GM18861 (cell line): ENCODE measurements around the gene FSTL5.

Source experiments
- ATAC-seq: cut with Tn5 transposase; IDR thresholded peaks from one replicate; pipeline ENCODE4 v1.9.1; 2021; ENCODE audit not compliant: unreplicated experiment

Gene FSTL5

DNA sequence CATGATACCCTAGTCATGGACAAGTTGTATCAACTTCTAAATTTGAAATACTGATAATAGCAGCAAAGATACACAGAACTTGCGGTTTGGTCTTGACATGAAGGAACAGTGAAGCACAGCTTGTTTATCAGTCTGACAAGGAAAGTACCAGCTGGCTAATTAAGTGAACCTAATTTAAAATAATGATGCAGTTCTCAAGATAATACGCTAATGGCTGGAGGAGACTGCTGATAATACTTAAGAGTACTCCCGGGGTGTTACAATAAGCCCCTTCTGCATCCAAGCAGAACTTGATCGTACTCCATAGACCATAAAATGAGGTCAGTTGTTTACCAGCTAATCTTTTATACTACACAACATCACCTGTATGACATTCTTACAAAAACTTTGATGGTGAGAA lies 697.5 kb downstream of the FSTL5 start:
- ATAC-seq: no peak

- ATAC-seq: no peak
Measured at GRCh38 chr4:161463436-161463835, 700.4 kb downstream of the FSTL5 start.

- no peak for ATAC-seq
Measured at GRCh38 chr4:161457906-161458305, 705.9 kb downstream of the FSTL5 start.

- ATAC-seq: no peak
Measured at GRCh38 chr4:161457311-161457710, 706.5 kb downstream of the FSTL5 start.

GRCh38 chr4:161454860-161455259 lies 708.9 kb downstream of the FSTL5 start:
- ATAC-seq: no peak

GRCh38 chr4:161448550-161449180 lies 715.1 kb downstream of the FSTL5 start:
- no peak for ATAC-seq

DNA sequence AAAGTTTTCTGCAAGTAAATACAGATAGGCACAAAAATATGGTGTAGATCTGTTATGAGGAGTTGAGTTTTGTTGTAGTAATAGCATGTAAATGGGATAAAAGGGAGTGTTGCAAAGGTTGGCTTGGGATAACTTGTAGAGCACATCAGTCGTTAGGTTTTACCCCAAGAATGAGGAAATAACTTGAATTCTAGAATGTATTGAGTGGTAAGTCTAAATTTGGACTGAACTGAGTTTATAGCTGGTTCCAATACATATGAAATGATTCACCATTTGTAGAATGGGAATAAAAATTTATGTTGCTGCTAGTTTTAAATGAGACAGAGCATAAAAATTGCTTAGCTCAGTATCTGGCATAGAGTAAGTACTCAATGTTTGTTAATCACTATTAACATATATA lies 719.2 kb downstream of the FSTL5 start:
- no peak for ATAC-seq

- no peak for ATAC-seq
Measured at GRCh38 chr4:161442921-161443320, 720.9 kb downstream of the FSTL5 start.

DNA sequence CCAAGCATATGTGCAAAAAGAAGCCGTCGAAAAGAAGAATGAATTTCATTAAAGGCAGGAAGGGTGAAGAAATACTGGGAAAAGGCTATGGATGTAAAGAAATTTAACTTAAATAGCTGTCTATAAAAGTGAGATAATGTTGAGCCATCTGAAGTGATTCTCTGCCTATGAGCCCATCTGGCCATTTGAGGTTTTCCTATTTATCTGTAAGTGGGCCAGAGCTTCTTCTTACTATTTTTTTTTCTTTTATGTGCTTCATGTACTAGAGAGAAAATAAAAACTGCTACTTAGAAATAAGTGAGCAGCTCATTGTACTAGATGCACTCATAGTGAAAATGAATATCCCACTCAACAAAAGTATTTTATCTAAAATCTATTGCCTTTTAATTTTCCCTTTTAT lies 725.7 kb downstream of the FSTL5 start:
- ATAC-seq: no peak

DNA sequence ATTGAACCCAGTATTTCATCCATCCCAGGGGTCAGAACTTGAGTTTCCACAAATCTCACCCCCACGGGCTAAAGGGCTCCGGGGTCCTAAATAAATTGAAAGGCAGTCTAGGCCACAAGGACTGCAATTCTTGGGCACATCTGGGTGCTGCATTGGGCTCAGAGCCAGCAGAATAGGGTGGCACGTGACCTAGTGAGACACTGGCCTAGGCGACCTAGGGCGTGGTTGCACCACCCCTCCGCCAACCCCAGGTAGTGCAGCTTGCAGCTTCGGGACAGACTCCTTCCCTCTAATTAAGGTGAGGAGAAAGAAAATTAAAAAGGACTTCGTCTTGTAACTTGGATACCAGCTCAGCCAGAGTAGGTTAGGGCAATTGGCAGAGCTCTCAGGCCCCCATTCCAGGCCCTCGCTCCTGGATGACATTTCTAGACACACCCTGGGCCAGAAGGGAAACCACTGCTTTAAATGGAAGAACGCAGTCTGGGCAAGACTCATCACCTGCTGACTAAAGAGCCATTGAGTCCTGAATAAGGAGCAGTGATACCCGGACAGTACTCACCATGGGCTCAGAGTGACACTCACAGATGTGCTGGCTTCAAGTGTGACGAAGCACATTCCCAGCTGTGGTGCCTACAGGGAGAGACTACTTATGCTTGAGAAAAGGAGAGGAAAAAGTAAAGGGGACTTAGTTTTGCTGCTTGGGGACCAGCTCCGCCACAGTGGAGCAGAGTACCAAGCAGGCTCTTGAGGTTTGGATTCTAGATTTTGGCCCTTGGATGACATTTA lies 735.4 kb downstream of the FSTL5 start:
- ATAC-seq: no peak

DNA sequence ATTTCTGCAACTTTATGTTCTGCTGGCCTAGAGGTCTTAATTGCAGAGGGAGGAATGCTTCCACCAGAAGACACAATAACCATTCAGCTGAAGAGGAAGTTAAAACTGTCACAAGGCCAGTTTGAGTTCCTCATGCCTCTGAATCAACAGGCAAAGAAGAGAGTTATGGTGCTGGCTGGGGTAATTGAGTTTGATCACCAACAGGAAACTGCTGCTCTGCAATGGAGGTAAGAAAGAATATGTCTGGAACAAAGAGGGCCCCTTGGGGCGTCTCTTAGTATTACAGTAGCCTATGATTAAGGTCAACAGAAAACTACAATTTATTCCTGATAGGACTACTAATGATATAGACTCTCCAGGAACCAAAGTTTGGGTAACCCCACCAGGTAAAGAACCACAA lies 744.0 kb downstream of the FSTL5 start:
- peak; percentile 70 for ATAC-seq

GRCh38 chr4:161411901-161412300 lies 751.9 kb downstream of the FSTL5 start:
- ATAC-seq: no peak

DNA sequence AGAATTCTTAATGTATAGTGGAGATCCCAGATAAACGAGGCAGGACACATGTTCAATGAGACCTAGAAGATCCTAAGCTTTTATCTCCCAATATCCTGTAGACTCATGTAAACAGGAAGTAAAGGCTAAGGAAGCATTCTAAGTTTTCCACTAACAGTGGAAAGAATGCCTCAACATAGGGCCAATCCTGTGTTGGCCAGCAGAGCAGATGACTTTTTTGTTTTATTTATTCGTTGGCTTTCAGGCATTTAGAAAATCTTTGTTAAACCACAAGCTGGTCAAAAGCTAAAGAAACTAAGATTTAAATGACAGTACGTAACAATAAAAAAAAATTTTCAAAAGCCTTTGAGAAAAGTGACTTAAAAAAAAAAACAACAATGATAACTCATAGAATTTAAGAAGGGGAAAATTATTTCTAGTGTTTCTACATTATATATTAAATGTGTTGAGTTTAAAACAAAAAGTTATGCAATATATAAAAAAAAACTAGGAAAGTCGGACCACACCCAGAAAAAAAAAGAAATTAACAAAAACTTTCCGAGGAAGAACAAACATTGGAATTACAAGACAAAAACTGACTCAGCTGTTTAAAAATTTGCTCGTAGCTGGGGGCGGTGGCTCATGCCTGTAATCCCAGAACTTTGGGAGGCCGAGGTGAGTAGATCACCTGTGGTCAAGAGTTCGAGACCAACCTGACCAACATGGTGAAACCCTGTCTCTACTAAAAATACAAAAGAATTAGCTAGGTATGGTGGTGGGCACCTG lies 759.3 kb downstream of the FSTL5 start:
- ATAC-seq: no peak

DNA sequence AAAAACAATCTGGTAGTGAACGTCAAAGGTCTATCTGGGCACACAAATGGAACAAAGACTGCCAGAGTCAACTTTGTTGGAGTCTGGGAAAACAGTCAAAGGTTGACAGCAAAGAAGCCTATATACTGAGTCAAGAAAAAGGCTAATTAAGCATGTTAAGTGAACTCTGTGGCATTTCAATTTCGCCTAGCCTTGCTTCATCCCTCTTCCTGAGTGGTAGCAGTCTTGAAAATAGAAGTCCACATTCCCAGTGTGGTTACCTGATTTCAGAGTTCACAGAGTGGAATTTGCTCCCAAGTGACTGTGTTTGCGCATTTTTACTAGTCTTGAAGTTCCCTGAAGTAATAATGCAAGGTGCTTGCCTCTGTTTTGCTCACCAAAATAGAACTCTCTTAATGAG lies 760.0 kb downstream of the FSTL5 start:
- ATAC-seq: no peak

- no peak for ATAC-seq
Measured at GRCh38 chr4:161393602-161394001, 770.2 kb downstream of the FSTL5 start.

DNA sequence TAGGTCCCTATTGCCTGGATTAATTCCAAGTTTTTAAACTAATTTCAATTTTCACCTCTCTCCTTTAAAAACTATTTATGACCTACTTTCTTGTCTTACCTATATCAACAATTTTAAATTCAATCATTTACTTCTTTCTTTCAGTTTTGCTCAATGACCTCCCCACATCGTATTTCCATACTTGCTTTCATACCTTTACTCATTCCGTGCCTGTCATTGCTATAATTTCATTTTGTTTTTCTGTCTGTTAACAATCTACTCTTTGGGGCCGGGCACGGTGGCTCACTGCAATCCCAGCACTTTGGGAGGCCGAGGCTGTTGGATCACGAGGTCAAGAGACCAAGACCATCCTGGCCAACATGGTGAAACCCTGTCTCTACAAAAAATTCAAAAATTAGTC lies 781.1 kb downstream of the FSTL5 start:
- no peak for ATAC-seq

DNA sequence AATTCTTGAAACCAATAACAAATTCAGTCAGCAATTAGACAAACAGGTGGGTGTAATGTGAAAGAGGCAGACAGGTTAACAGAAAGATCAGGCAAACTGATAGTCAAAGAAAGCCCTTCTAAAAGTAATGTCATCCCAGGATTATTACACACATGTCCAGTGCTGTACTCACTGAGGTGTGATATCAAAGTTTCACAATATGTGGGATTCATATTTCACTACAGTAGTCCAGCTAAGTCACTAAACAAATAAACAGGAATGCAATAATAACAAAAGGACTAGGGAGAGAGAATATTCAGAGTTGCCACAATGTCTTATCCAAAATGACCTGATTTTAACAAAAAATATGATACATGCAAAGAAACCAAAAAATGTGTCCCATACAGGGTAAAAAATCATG lies 787.5 kb downstream of the FSTL5 start:
- no peak for ATAC-seq

- ATAC-seq: no peak
Measured at GRCh38 chr4:161364681-161365080, 799.1 kb downstream of the FSTL5 start.

DNA sequence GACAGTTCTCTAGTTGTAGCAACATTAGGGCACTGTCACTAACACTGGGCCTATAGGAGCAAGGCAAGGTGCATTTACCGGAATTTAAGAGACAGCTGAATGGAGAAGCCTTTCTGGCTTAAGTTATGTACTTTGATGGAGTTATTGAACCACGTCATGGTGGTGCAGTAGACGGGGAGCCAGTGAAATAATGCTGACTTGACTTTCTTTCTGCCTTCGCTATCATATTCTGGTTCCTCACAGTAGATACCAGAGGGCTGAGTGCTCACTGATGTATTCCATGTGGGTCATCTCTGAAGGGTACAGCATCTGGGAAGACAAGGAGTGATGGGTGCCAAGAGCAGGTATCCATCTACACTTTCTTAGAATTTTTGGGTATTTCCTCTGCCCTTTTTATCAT lies 802.8 kb downstream of the FSTL5 start:
- no peak for ATAC-seq

DNA sequence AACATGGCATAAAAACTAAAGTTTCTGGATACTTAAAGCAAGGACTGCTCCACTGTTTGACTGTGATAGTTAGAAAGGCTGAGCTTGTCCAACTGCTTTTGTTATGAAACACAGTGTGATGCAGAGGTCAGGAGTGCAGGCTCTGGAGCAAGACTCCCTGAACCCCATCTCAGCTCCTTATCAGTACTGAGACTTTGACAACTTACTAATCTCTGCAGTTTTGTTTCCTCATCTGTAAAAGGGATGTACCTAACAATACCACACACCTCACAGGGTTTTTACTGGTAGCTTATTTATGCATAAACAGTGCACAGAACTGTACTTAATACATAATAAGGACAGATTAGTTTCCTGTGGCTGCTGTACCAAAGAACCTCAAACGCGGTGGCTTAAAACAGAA lies 804.3 kb downstream of the FSTL5 start:
- ATAC-seq: peak; percentile 64

- no peak for ATAC-seq
Measured at GRCh38 chr4:161356351-161356750, 807.4 kb downstream of the FSTL5 start.

DNA sequence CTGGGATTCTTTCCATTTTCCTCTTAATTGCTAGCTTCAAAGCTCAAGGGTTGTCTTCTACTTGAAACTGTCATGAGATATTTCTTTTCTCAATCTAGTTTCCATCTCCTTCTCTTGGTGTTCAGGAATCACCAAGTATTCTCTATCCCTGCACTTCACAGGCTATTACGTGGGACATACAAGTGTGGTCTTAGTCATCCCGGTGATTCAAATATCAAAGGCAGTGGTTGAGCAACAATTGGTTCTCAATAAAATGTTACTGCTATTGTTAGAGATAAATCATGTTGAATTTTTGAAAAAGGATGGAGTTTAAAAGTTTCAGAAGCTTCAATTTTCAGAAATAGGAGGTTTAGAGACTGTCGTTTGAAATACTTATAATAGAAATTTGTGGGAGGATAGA lies 812.9 kb downstream of the FSTL5 start:
- ATAC-seq: no peak
